HG03095 (cell line): ENCODE data around the gene VSIG4.

Experiments
- ATAC-seq: cut with Tn5 transposase; IDR thresholded peaks from one replicate; pipeline ENCODE4 v1.9.1; 2021; ENCODE audit warnings: moderate library complexity; ENCODE audit not compliant: unreplicated experiment

VSIG4 gene

GRCh38 chrX:66009231-66009845 lies 30.5 kb downstream of the VSIG4 start:
- ATAC-seq, result no peak

GRCh38 chrX:66008328-66008970 lies 31.4 kb downstream of the VSIG4 start:
- ATAC-seq, result no peak

GRCh38 chrX:66007851-66008250 lies 32.0 kb downstream of the VSIG4 start:
- ATAC-seq, result no peak

GRCh38 chrX:66005830-66006449 lies 33.9 kb downstream of the VSIG4 start:
- no peak for ATAC-seq

- no peak for ATAC-seq
These were observed 34.7 kb downstream of the VSIG4 start for GRCh38 chrX:66004928-66005829.

GRCh38 chrX:66002824-66003680 lies 36.8 kb downstream of the VSIG4 start:
- ATAC-seq, result peak; percentile 57

- no peak for ATAC-seq
These were observed 38.3 kb downstream of the VSIG4 start for GRCh38 chrX:66001596-66001995.

GRCh38 chrX:66000628-66001272 lies 39.1 kb downstream of the VSIG4 start:
- ATAC-seq, result no peak

GRCh38 chrX:66000178-66000577 lies 39.7 kb downstream of the VSIG4 start:
- ATAC-seq, result no peak

- no peak for ATAC-seq
These were observed 40.2 kb downstream of the VSIG4 start for GRCh38 chrX:65999563-66000148.

- no peak for ATAC-seq
These were observed 40.8 kb downstream of the VSIG4 start for GRCh38 chrX:65999029-65999562.

- no peak for ATAC-seq
These were observed 41.7 kb downstream of the VSIG4 start for GRCh38 chrX:65997978-65998717.

GRCh38 chrX:65994519-65995506 lies 45.1 kb downstream of the VSIG4 start:
- no peak for ATAC-seq

GRCh38 chrX:65993915-65994460 lies 45.9 kb downstream of the VSIG4 start:
- no peak for ATAC-seq

- ATAC-seq, result no peak
These were observed 46.5 kb downstream of the VSIG4 start for GRCh38 chrX:65993332-65993731.

- no peak for ATAC-seq
These were observed 49.2 kb downstream of the VSIG4 start for GRCh38 chrX:65990702-65991101.

- no peak for ATAC-seq
These were observed 52.1 kb downstream of the VSIG4 start for GRCh38 chrX:65987811-65988210.
